Loucy (cell line): Measurements from ENCODE around the gene DKK1.

Experiments used
- H2AFZ ChIP-seq: fragments of 200-600 bp; sonication (generic); 2 replicates; pipeline ENCODE4 v1.6.0; 2016; ENCODE audit warnings: antibody characterized with exemption, mild to moderate bottlenecking, low read length, moderate library complexity
- H3F3A ChIP-seq: fragments of 200-600 bp; 2 replicates; pipeline ENCODE4 v1.6.0; 2016; ENCODE audit warnings: antibody characterized with exemption, low read depth, mild to moderate bottlenecking
- H3K27me3 ChIP-seq: fragments of 200-600 bp; sonication (generic); 2 replicates; pipeline ENCODE4 v1.6.1; 2014; ENCODE audit warnings: low read length, mild to moderate bottlenecking; ENCODE audit not compliant: insufficient read depth, poor library complexity, severe bottlenecking
- H3K36me3 ChIP-seq: fragments of 200-600 bp; sonication (generic); 2 replicates; pipeline ENCODE4 v1.6.1; 2016; ENCODE audit warnings: low read length; ENCODE audit not compliant: insufficient read depth
- H3K4me1 ChIP-seq: fragments of 200-600 bp; sonication (generic); 2 replicates; pipeline ENCODE4 v1.5.1; 2014; ENCODE audit warnings: low read length, mild to moderate bottlenecking; ENCODE audit not compliant: insufficient read depth, poor library complexity, severe bottlenecking
- H3K4me2 ChIP-seq: fragments of 200-600 bp; sonication (generic); 2 replicates; pipeline ENCODE4 v1.6.0; 2014; ENCODE audit warnings: antibody characterized with exemption, low read length, low read depth, mild to moderate bottlenecking; ENCODE audit not compliant: poor library complexity, severe bottlenecking
- H3K4me3 ChIP-seq: fragments of 200-600 bp; sonication (generic); 2 replicates; pipeline ENCODE4 v1.5.1; 2014; ENCODE audit warnings: low read length, mild to moderate bottlenecking, mixed read lengths; ENCODE audit not compliant: poor library complexity, severe bottlenecking
- H3K79me2 ChIP-seq: fragments of 200-600 bp; sonication (generic); 2 replicates; pipeline ENCODE4 v1.6.1; 2014; ENCODE audit warnings: low read length; ENCODE audit not compliant: insufficient read depth
- H3K9ac ChIP-seq: fragments of 200-600 bp; sonication (generic); 2 replicates; pipeline ENCODE4 v1.6.0; 2014; ENCODE audit warnings: mild to moderate bottlenecking, low read depth, low read length, moderate library complexity; ENCODE audit not compliant: poor library complexity, severe bottlenecking
- H3K9me2 ChIP-seq: fragments of 200-600 bp; sonication (generic); replicated peaks from 2 replicates; pipeline ENCODE4 v1.6.1; 2016; ENCODE audit warnings: low read depth, low read length, mixed read lengths
- H3K9me3 ChIP-seq: fragments of 200-600 bp; sonication (generic); 2 replicates; pipeline ENCODE4 v1.6.1; 2014; ENCODE audit warnings: mild to moderate bottlenecking, antibody characterized with exemption, low read length, low read depth; ENCODE audit not compliant: insufficient read depth
- H4K20me1 ChIP-seq: fragments of 200-600 bp; sonication (generic); 2 replicates; pipeline ENCODE4 v1.6.0; 2014; ENCODE audit warnings: antibody characterized with exemption, low read length, mild to moderate bottlenecking; ENCODE audit not compliant: insufficient read depth, poor library complexity, severe bottlenecking
- CTCF ChIP-seq: fragments of 200-600 bp; sonication (generic); conservative IDR thresholded peaks from 2 replicates; pipeline ENCODE4 v1.5.1; 2014; ENCODE audit warnings: mild to moderate bottlenecking, antibody characterized with exemption, low read length
- EZH2phosphoT487 ChIP-seq: fragments of 200-600 bp; IDR thresholded peaks from 2 replicates; pipeline ENCODE4 v1.6.1; 2018; ENCODE audit warnings: antibody characterized with exemption, mild to moderate bottlenecking, moderate library complexity, borderline replicate concordance

The DKK1 gene

GRCh38 chr10:52297747-52298146, 16.3 kb upstream of the DKK1 start:
- TF ChIP-seq EZH2phosphoT487 = no peak
- no peak for TF ChIP-seq CTCF
- Histone ChIP-seq H3K27me3 (no peaks in the 10 kb centered on the region), H3K4me3 (no peak overlapping the region)

GRCh38 chr10:52300599-52301277, 13.3 kb upstream of the DKK1 start:
- Histone ChIP-seq H3K4me2 (no peak overlapping the region), H4K20me1 (no peaks in the 10 kb centered on the region), H3K27me3 (no peaks in the 10 kb centered on the region), H2AFZ (no peak overlapping the region; the same call in 1 of the 2 replicates), H3K36me3 (no peaks in the 10 kb centered on the region), H3K9ac (no peak overlapping the region), H3K79me2 (no peaks in the 10 kb centered on the region), H3K4me3 (no peak overlapping the region), H3K9me2 (no peaks in the 10 kb centered on the region), H3K4me1 (no peaks in the 10 kb centered on the region), H3F3A (no peaks in the 10 kb centered on the region), H3K9me3 (no peaks in the 10 kb centered on the region)
- no peak for TF ChIP-seq EZH2phosphoT487
- no peak for TF ChIP-seq CTCF

More at GRCh38 chr10:52297747-52298146, 16.3 kb upstream of the DKK1 start:
- H2AFZ ChIP-seq = no peak overlapping the region
- no peaks in the 10 kb centered on the region for H3F3A ChIP-seq
- no peak overlapping the region for H3K9ac ChIP-seq
- no peaks in the 10 kb centered on the region for H4K20me1 ChIP-seq
- no peaks in the 10 kb centered on the region for H3K36me3 ChIP-seq
- no peaks in the 10 kb centered on the region for H3K9me2 ChIP-seq
- no peaks in the 10 kb centered on the region for H3K79me2 ChIP-seq
- H3K4me2 ChIP-seq = no peak overlapping the region
- no peaks in the 10 kb centered on the region for H3K9me3 ChIP-seq
- no peaks in the 10 kb centered on the region for H3K4me1 ChIP-seq

- no peaks in the 10 kb centered on the region for H3F3A ChIP-seq
- H3K4me2 ChIP-seq = peak overlapping the region; percentile 82
- H3K4me3 ChIP-seq = peak overlapping the region; percentile 69
- peaks cover 7% of the 10 kb centered on the region for H3K27me3 ChIP-seq
- no peak for TF ChIP-seq EZH2phosphoT487
- TF ChIP-seq CTCF = peak; percentile 75
- H3K79me2 ChIP-seq = no peaks in the 10 kb centered on the region
- H3K36me3 ChIP-seq = no peaks in the 10 kb centered on the region
- no peaks in the 10 kb centered on the region for H3K9me3 ChIP-seq
- H3K9me2 ChIP-seq = no peaks in the 10 kb centered on the region
- peak overlapping the region; percentile 95 for H2AFZ ChIP-seq
- H4K20me1 ChIP-seq = no peaks in the 10 kb centered on the region
- peak overlapping the region; percentile 49 for H3K9ac ChIP-seq
- peaks cover 3% of the 10 kb centered on the region for H3K4me1 ChIP-seq
Observed at GRCh38 chr10:52308251-52309031, 5.6 kb upstream of the DKK1 start.
